ENCODE measurements around the gene FAF2.

The FAF2 gene

GRCh38 chr5:176507911-176508310 is 59.7 kb downstream of the FAF2 start:
- DNase-seq (ENCODE audit: low read depth): no peak

GRCh38 chr5:176508603-176509002 is 60.4 kb downstream of the FAF2 start:
- DNase-seq (ENCODE audit: low read depth): no peak

- no peak for DNase-seq (ENCODE audit: low read depth)
Observed at GRCh38 chr5:176513788-176514187, 65.6 kb downstream of the FAF2 start.

- DNase-seq (ENCODE audit: low read depth): no peak
Observed at GRCh38 chr5:176514244-176514950, 66.2 kb downstream of the FAF2 start.

GRCh38 chr5:176515396-176515795 is 67.2 kb downstream of the FAF2 start:
- DNase-seq (ENCODE audit: low read depth): no peak

- DNase-seq (ENCODE audit: low read depth): no peak
Observed at GRCh38 chr5:176517053-176517661, 69.0 kb downstream of the FAF2 start.

- DNase-seq (ENCODE audit: low read depth): no peak
Observed at GRCh38 chr5:176519810-176520720, 71.9 kb downstream of the FAF2 start.

GRCh38 chr5:176521286-176521685 is 73.1 kb downstream of the FAF2 start:
- no peak for DNase-seq (ENCODE audit: low read depth)

GRCh38 chr5:176521699-176522263 is 73.6 kb downstream of the FAF2 start:
- DNase-seq (ENCODE audit: low read depth): no peak

- no peak for DNase-seq (ENCODE audit: low read depth)
Observed at GRCh38 chr5:176524138-176524537, 76.0 kb downstream of the FAF2 start.

GRCh38 chr5:176524987-176525386 is 76.8 kb downstream of the FAF2 start:
- no peak for DNase-seq (ENCODE audit: low read depth)

- no peak for DNase-seq (ENCODE audit: low read depth)
Observed at GRCh38 chr5:176525677-176526076, 77.5 kb downstream of the FAF2 start.

- no peak for DNase-seq (ENCODE audit: low read depth)
Observed at GRCh38 chr5:176526462-176526861, 78.3 kb downstream of the FAF2 start.

- no peak for DNase-seq (ENCODE audit: low read depth)
Observed at GRCh38 chr5:176527246-176528222, 79.3 kb downstream of the FAF2 start.

GRCh38 chr5:176528301-176528700 is 80.1 kb downstream of the FAF2 start:
- DNase-seq (ENCODE audit: low read depth): no peak

GRCh38 chr5:176528761-176529115 is 80.6 kb downstream of the FAF2 start:
- DNase-seq (ENCODE audit: low read depth): no peak

GRCh38 chr5:176529116-176529740 is 81.0 kb downstream of the FAF2 start:
- DNase-seq (ENCODE audit: low read depth): no peak

- DNase-seq (ENCODE audit: low read depth): peak; percentile 70
Observed at GRCh38 chr5:176529741-176530141, 81.6 kb downstream of the FAF2 start.

GRCh38 chr5:176530393-176530982 is 82.3 kb downstream of the FAF2 start:
- no peak for DNase-seq (ENCODE audit: low read depth)

Measured in T-helper 22 cell (primary cell).